HG02840 (cell line): Measurements from ENCODE around the gene CHRM4.
"Not testable (repeated sequence)": the region's sequence is repeated elsewhere in the genome, so short reads cannot be mapped to it uniquely, and the experiment has no call there.

Experiments used
- ATAC-seq: cut with Tn5 transposase; IDR thresholded peaks from one replicate; pipeline ENCODE4 v1.9.1; 2021; ENCODE audit warnings: mild to moderate bottlenecking, moderate library complexity, moderate number of reproducible peaks; ENCODE audit not compliant: unreplicated experiment, low FRiP score

The CHRM4 gene

GRCh38 chr11:46383404-46383758 is 8.2 kb downstream of the CHRM4 start:
- no peak for ATAC-seq

DNA sequence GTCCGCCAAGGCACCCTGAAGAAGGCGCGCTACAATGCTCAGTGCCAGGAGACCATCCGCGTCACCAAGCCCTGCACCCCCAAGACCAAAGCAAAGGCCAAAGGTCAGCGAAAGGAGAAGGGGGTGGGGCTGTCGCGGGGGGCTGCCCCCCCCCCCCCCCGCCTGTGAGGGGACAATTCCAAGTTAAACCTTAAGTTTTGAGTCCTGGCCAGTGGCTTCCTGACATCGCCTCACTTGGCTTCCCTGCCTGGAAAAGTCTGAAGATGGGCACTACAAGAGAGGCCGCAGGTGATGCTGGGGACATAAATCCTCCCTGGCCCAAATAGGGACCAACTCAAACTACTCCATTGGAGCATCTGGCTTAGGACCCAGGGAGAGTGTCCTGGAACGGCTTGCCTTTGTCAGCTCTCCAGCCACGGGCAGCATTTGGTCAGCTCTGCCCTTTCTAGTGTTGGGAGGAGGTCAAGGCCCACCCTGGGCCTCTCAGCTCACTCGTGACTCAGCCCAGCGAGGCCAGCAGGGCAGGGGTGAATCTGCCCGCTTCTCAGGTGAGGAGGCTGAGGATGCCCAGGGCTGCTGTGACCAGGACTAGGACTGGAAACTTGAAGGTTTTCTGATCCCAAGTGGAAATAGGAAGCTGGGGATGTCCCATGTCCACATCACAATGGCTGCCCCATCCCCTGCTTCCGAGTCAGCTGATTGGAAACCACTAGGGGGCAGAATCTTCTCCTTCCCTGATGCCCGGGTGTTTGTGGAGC is 8.8 kb downstream of the CHRM4 start:
- no peak for ATAC-seq

- no peak for ATAC-seq
Observed at GRCh38 chr11:46381819-46382645, 9.5 kb downstream of the CHRM4 start.

GRCh38 chr11:46381048-46381818 is 10.3 kb downstream of the CHRM4 start, which contains the start of gene MDK:
Gene MDK, plus strand, starts transcription at chr11:46381669. Its CDS starts 389 bp downstream, at chr11:46382058.
- no peak for ATAC-seq

- no peak for ATAC-seq
Observed at GRCh38 chr11:46380340-46381047, 11.1 kb downstream of the CHRM4 start.

GRCh38 chr11:46379482-46380293 is 11.9 kb downstream of the CHRM4 start:
- ATAC-seq: not testable (repeated sequence)

DNA sequence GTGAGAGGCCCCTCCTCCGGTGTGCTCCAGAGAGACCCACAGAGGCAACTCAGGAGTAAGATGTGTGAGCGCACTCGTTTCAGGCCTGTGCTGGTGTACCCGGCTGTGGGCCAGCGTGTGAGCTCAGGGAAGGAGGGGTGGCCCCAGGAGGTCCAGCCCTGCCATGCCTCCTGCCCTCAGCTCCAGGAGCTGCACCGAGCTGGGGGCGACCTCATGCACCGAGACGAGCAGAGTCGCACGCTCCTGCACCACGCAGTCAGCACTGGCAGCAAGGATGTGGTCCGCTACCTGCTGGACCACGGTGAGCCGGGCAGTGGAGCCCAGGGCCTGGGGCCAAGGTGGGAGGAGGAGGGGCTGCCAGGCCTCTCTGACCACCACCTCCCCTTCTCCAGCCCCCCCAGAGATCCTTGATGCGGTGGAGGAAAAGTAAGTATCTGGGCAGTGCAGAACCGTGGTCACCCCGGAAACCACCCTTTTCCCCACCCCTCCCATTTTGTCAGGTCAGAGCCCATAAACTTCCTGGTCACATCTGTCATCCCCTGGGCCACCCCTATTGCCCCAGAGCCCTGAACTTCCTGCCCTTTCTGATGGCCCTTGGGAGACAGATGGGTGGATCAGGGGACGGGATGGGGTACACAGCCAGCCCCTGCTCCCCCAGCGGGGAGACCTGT is 12.6 kb downstream of the CHRM4 start:
- ATAC-seq: no peak

GRCh38 chr11:46378296-46378695 is 13.3 kb downstream of the CHRM4 start:
- no peak for ATAC-seq

DNA sequence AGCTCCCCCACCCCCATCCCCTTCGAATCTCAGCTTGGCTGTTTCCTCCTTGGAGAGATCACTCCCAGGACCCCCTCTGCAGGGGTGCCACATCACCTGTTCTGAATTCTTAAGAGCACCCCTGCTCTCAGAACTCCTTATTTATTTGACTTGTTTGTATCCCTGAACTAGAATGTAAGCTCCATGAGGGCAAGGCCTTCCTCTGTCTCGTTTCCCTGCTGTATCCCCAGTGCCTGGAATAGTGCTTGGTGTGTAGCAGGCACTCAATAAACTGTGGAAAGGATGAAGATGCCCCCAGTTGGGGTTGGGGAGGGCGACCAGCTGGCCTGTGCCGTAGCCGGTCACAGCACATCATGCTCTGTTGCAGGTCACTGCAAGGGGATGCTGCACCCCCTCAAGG is 13.7 kb downstream of the CHRM4 start:
- ATAC-seq: no peak

GRCh38 chr11:46377290-46377689 is 14.3 kb downstream of the CHRM4 start:
- no peak for ATAC-seq

DNA sequence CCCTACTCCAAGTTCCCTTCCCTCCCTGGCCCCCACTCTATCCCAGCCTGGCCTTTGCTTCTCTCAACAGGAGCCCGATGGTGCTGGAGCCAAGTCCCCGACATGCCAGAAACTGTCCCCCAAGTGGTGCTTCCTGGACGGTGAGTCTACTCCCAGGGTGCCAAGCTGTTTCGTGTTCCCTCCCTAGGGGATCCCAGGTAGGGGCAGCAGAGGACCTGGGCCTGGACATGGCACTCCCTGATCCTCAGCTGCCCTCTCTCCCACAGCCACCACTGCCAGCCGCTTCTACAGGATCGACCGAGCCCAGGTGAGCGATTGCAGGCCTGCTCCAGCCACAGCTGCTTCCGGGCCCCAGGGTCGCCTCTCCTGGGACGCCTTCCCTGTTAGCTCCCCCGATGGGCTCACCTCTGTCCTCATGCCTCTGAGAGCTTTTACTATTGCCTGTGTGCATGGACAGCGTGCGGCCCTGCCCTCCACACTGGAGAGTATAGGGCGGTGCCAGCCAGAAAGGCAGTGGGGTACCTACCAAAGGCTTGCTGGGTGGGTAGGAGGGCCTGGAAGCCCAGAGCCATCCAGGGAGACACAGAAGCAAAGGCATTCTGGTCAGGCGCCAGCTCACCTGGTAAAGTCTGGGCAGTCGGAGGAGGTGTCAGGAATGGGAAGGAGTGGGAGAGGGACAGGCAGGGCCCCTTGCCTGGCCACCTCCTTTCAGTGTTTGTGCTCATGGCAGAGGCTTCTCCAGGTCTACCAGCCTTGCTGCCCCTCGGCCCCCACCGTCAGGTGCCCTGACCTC is 15.1 kb downstream of the CHRM4 start:
- no peak for ATAC-seq

- no peak for ATAC-seq
Observed at GRCh38 chr11:46375392-46376101, 16.0 kb downstream of the CHRM4 start.

GRCh38 chr11:46374815-46375214 is 16.8 kb downstream of the CHRM4 start:
- ATAC-seq: no peak

- no peak for ATAC-seq
Observed at GRCh38 chr11:46373787-46374740, 17.5 kb downstream of the CHRM4 start.

GRCh38 chr11:46372501-46372900 is 19.1 kb downstream of the CHRM4 start:
- ATAC-seq: not testable (repeated sequence)

- no peak for ATAC-seq
Observed at GRCh38 chr11:46372086-46372485, 19.5 kb downstream of the CHRM4 start.
